Ishikawa (cell line): ENCODE results near the gene WAS.

Experiments used
- CEBPB ChIP-seq: IDR thresholded peaks from 2 replicates; pipeline ENCODE4 v1.6.1; 2012
- CREB1 ChIP-seq: IDR thresholded peaks from 2 replicates; pipeline ENCODE4 v1.6.1; 2012; ENCODE audit warnings: low read depth
- EP300 ChIP-seq: IDR thresholded peaks from 2 replicates; pipeline ENCODE4 v1.6.1; 2012; ENCODE audit warnings: borderline replicate concordance
- MAX ChIP-seq: IDR thresholded peaks from 2 replicates; pipeline ENCODE4 v1.6.1; 2012
- NFIC ChIP-seq: IDR thresholded peaks from 2 replicates; pipeline ENCODE4 v1.6.1; 2012
- RAD21 ChIP-seq: IDR thresholded peaks from 2 replicates; pipeline ENCODE4 v1.6.1; 2012; ENCODE audit warnings: low read depth
- REST ChIP-seq: IDR thresholded peaks from 2 replicates; pipeline ENCODE4 v1.6.1; 2012; ENCODE audit warnings: low read depth, mild to moderate bottlenecking
- TAF1 ChIP-seq: IDR thresholded peaks from 2 replicates; pipeline ENCODE4 v1.6.1; 2012; ENCODE audit warnings: low read depth, mild to moderate bottlenecking
- USF1 ChIP-seq: IDR thresholded peaks from 2 replicates; pipeline ENCODE4 v1.6.1; 2012
- YY1 ChIP-seq: IDR thresholded peaks from 2 replicates; pipeline ENCODE4 v1.6.1; 2012; ENCODE audit warnings: low read depth
- ZBTB7A ChIP-seq: IDR thresholded peaks from 2 replicates; pipeline ENCODE4 v1.6.1; 2012; ENCODE audit warnings: low read depth

- TF ChIP-seq USF1 (no peak), MAX (no peak), REST (no peak), CEBPB (no peak), YY1 (no peak), ZBTB7A (no peak), CREB1 (no peak), TAF1 (no peak), RAD21 (no peak), NFIC (no peak), EP300 (no peak)
Observed at GRCh38 chrX:48666649-48667048, 16.9 kb upstream of the WAS start.
